Fibroblast of skin of scalp (primary cell): ENCODE data around the gene ATP5PB.

ENCODE experiments used
- DNase-seq: peaks from one replicate; pipeline ENCODE4 v3.0.0-alpha.2; 2013

Gene ATP5PB

DNA sequence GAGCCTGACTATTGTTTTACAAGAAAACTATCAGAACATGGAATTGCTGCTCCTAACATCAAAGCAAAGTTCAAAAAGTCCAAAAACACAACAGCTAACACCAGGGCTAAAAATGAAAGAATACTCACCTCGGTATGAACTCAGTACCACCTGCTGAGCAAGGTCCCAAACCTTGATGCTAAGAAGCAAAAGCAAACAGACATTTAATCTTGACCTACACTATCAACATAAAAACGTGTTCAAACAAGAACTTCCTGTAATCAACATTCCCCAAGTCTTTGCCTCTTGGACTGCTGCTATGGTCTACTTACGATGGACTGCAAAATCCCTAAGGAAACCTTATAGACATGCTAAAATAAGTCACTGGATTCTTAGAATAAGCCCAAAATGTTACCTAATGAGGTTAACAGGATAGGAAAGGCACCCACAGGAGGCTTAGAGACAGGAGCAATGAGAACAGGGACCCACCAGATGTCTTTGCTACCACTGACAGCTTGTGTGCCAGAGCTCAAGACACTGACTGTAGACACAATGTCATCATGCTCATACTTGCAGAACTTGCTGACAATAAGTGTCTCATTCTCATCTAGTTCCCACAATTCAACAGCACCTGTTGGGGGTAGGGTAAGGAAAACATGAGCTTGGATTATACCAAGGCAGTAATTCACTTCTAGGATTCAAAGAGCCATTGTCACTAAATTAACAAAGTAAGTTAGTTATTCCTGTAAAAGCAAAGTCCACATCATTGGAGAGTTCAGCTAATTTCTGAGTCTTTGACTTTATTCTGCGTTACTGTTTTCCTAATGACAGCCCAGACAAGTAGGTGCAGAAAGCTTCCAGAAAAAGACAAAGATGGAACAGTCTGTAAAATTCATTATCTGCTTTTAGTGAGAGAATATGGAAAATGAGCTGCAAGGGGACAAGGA lies 2.0 kb upstream of the ATP5PB start:
- DNase-seq, result no peak

- no peak for DNase-seq
Measured at GRCh38 chr1:111448482-111448917, 764 bp upstream of the ATP5PB start.

- DNase-seq, result no peak
Measured at GRCh38 chr1:111449703-111450017, 396 bp downstream of the ATP5PB start.

GRCh38 chr1:111450185-111450584 lies 921 bp downstream of the ATP5PB start:
- no peak for DNase-seq

- no peak for DNase-seq
Measured at GRCh38 chr1:111452581-111452980, 3.3 kb downstream of the ATP5PB start.

DNA sequence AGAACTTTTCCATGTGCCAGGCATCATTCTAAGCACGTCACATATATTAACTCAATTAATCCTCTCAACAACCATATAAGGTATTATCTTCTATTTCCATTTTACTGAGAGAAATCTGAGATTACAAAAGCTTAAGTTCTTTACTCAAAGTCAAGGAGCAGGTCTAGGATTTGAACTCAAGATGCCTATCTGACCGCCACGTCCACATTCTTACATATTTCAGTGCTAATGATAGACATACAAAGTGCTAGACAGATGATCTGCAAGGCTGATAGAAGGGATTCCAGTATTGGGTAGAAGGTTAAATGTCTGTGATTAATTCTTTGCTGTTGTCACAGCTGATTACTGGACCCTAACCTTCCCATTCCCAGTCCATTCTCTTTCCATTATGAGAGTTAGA lies 4.4 kb downstream of the ATP5PB start:
- DNase-seq, result no peak

DNA sequence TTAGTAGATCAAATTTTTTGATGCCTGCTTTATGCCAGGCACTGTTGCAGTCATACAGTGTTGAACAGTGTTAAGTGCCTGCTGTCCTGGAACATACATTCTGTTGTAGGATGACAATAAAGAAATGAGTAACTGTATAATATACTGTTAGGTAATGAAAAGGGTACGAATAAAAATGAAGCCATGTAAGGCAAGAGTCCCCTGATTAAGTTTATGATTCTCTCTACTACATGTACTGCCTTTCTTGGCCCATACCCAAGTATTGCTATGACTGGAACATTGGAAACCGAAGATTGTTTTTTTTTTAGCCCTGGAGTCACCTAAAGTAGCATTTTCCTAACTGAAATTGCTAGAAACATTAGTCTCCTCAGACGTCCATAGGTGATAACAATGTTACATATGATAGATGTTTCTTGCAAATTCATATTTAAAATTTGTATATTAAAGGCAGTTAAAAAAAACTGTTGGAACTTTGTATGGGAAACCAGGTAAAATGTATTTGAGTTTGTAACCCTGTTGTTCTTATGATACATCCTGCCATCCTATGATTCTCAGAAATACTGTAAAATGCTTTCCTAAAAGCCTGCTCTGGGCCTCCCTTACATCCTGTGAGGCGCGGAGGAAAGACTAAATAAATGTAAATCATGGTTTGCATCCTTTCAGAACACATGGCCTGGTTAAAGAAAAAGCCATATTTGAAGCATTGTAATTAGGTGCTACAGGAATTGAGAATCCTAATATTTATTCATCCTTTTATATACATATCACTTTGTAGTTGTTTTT lies 5.8 kb downstream of the ATP5PB start:
- DNase-seq, result no peak

- DNase-seq, result no peak
Measured at GRCh38 chr1:111455642-111456031, 6.4 kb downstream of the ATP5PB start.

DNA sequence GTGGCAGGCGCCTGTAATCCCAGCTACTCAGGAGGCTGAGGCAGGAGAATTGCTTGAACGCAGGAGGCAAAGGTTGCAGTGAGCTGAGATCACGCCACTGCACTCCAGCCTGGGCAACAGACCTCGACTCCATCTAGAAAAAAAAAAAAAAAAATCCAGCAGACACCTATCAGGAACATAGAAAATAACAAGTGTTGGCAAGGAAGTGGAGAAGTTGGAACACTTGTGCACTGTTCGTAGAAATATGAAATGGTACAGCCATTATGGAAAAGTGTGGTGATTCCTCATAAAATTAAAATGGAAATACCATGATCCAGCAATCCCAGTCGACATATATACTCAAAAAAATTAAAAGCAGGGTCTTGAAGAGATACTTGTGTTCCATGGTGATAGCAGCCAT lies 12.5 kb downstream of the ATP5PB start:
- no peak for DNase-seq

DNA sequence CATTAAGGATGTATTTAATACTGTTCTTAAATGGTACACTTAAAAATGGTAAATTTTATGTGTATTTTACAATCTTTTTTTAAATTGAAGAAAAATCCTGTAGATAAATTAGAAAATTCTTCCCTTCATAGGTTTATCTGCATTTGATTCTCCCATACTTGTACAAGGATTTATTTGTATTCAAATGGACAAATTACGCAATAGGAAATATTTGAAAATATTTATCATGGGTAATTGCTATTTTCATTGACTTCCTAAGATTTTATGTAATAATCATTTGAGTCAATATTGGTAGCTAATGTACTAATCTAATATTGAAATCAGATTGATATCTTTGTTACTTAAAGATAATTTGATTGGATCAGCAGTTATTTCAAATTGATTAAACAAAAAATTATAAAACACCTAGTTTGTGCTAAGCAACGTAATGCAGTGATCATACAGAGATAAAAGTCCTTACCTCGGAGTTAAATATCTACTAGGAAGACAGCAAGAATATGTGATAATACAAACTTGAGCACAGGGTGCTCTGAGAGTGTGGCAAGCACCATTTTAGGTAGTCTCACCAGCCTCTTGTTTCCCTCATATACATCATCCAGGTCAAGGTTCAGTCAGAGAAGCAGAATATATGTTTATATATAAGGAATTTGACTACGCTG lies 13.2 kb downstream of the ATP5PB start:
- DNase-seq, result no peak

GRCh38 chr1:111463029-111463683 lies 13.9 kb downstream of the ATP5PB start:
- DNase-seq, result peak; percentile 18

DNA sequence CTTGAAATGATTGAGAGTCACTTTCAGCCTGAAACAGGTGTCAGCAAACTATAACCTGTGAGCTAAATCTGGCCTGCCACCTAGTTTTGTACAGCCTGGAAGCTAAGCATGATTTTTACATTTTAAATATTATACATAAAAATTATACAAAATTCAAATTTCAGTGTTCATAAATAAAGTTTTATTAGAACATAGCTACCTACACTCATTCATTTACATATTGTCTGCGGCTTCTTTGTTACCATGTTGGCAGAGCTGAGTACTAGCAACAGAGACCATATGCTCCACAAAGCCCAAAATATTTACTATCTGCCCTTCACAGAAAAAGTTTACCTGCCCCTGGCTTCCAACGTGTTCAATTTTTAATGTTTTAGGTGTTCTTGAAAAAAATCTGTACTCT lies 16.5 kb downstream of the ATP5PB start:
- DNase-seq, result no peak

- no peak for DNase-seq
Measured at GRCh38 chr1:111466480-111466879, 17.2 kb downstream of the ATP5PB start.

- no peak for DNase-seq
Measured at GRCh38 chr1:111467865-111468716, 18.8 kb downstream of the ATP5PB start.

- no peak for DNase-seq
Measured at GRCh38 chr1:111468717-111469100, 19.4 kb downstream of the ATP5PB start.

DNA sequence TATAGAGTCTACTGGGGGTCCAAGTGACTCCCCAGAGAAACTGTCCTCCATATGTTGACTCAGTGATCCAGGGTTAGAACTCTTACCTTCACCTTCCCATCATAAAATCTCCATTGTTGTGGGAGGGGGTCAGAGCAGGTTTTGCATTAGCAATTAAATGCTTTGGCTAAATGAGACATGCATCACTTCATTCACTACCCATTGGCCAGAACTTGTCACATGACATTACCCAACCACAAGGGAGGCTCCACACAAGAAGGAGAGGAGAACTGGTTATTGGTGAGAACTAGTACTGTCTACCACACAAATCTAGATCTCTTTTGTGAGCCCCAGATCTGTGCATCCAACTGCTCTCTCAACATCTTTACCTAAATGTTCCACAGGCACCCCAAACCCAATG lies 20.3 kb downstream of the ATP5PB start:
- no peak for DNase-seq

- DNase-seq, result no peak
Measured at GRCh38 chr1:111470596-111470995, 21.3 kb downstream of the ATP5PB start.

DNA sequence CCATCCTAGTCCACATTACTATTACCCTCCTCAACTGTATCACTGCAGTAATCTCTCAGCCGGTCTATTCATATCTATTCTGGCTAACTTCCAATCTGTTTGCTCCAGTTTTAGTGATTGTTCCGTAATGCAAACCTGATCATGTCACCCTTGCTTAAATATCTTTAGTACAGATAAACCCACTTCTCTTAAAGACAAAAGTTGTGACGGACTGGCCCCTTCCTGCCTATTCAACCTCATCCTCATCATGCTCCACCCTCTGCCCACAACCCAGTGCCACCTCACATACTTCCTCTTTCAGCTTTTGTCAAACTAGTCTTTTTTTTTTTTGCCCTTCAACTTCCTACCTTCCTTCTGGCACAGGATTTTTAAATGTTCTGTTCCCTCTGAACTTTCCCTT lies 21.7 kb downstream of the ATP5PB start:
- no peak for DNase-seq

GRCh38 chr1:111471538-111471937 lies 22.3 kb downstream of the ATP5PB start:
- DNase-seq, result no peak

DNA sequence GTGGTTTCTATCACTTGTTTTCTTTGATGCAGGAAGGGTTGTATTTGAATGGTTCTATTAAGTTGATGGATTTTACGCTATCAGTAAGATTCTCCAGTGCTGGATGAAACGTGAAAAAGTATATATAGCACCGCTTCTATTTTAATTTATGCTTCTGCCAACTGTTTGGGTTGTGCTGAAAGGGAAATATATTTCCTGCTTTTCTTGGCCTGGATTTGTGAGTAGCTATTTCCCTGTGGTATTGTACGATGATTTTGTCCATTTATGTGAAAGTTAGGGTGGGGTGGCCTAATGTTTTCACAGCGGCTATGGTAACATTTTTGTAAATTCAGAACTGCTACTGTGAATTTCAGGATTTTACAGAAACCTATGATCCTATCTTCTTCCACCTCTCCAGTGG lies 24.8 kb downstream of the ATP5PB start:
- DNase-seq, result peak; percentile 13

- no peak for DNase-seq
Measured at GRCh38 chr1:111474521-111474920, 25.3 kb downstream of the ATP5PB start.

GRCh38 chr1:111475701-111476100 lies 26.4 kb downstream of the ATP5PB start:
- no peak for DNase-seq
